ENCODE measurements around the gene HNRNPM.

HNRNPM gene

DNA sequence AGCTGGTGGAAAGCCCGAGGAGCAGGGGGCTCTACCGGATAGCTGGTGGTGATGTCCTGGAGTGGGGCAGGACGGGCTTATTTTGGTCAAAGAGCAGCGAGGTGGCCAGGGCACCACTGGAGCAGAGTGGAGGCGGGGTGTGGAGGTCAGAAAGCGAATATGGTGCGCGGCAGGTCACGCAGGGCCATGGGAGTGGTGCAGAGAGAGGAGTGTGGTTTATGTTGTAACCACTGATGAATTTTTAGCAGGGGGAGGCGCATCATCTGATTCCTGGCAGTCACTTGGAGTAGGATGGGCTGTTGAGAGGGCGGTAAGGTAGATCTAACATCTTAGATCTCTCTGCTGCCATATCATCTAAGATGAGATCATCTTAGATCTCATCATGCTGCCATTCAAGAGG is 70.5 kb downstream of the HNRNPM start:
- Histone ChIP-seq H3K79me2 (ENCODE audit: insufficient read depth, low read length) (peaks cover 14% of the 10 kb centered on the region; the same call in 1 of the 2 replicates), H4K20me1 (ENCODE audit: insufficient read depth, low read length, poor library complexity, severe bottlenecking) (no peaks in the 10 kb centered on the region), H3K4me1 (ENCODE audit: insufficient read depth, low read length, poor library complexity, severe bottlenecking) (peaks cover 38% of the 10 kb centered on the region), H3K9me2 (replicated peaks; ENCODE audit: low read depth, low read length) (no peaks in the 10 kb centered on the region), H3K36me3 (ENCODE audit: insufficient read depth, low read length) (no peaks in the 10 kb centered on the region), H3K9me3 (ENCODE audit: insufficient read depth, low read depth, low read length) (no peaks in the 10 kb centered on the region), H3K27me3 (ENCODE audit: insufficient read depth, low read length, poor library complexity, severe bottlenecking) (no peaks in the 10 kb centered on the region), H3F3A (ENCODE audit: low read depth) (no peaks in the 10 kb centered on the region), H3K4me2 (ENCODE audit: low read depth, low read length, poor library complexity, severe bottlenecking) (no peak overlapping the region), H3K9ac (ENCODE audit: low read depth, low read length, poor library complexity, severe bottlenecking) (no peak overlapping the region), H3K4me3 (ENCODE audit: low read length, poor library complexity, severe bottlenecking) (no peak overlapping the region), H2AFZ (ENCODE audit: low read length) (no peak overlapping the region)
- TF ChIP-seq CTCF (conservative IDR thresholded peaks at IDR 0.05; ENCODE audit: low read length): no peak
- TF ChIP-seq EZH2phosphoT487 (IDR thresholded peaks at IDR 0.05; ENCODE audit: borderline replicate concordance): no peak

DNA sequence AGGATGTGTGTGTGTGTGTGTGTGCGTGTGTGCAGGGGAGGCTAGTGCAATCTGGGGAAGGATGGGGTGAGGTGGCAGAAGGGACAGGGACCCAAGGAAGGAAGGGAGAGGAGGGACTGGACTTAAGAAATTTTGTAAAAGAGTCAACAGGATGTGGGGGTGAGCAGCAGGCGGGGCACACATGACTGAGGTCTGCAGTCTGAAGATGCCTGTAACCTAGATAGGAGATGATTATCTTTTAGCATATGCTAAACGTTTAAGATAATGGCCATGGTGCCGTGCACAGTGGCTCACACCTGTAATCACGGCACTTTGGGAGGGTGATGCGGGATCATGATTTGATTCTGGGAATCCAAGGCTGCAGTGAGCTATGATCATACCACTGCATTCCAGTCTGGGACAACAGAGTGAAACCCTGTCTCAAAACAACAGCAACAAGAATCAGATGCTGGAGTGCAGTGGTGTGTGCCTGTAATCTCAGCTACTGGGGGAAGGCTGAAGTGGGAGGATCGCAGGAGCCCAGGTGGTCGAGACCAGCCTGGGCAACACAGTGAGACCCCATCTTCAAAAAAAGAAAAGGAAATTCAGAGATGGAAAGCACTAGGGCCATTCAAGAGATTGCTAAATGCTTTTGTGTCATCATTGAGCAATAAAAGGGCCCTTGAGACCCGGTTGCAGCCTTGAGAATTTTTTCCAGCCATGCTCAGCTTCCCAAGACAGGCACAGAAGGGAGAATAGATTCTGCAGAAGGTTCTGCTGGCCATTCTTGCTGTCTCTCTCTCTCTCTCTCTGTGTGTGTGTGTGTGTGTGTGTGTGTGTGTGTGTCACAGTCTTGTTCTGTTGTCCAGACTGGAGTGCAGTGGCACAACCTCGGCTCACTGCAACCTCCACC is 73.0 kb downstream of the HNRNPM start:
- no peak for TF ChIP-seq EZH2phosphoT487 (IDR thresholded peaks at IDR 0.05; ENCODE audit: borderline replicate concordance)
- TF ChIP-seq CTCF (conservative IDR thresholded peaks at IDR 0.05; ENCODE audit: low read length): no peak
- no peak overlapping the region for H3K4me3 ChIP-seq (ENCODE audit: low read length, poor library complexity, severe bottlenecking)
- peaks cover 31% of the 10 kb centered on the region for H3K4me1 ChIP-seq (ENCODE audit: insufficient read depth, low read length, poor library complexity, severe bottlenecking)
- H3K27me3 ChIP-seq (ENCODE audit: insufficient read depth, low read length, poor library complexity, severe bottlenecking): no peaks in the 10 kb centered on the region
- no peaks in the 10 kb centered on the region for H3K9me2 ChIP-seq (replicated peaks; ENCODE audit: low read depth, low read length)
- H3K79me2 ChIP-seq (ENCODE audit: insufficient read depth, low read length): peaks cover 7% of the 10 kb centered on the region; the same call in 1 of the 2 replicates
- no peak overlapping the region for H3K9ac ChIP-seq (ENCODE audit: low read depth, low read length, poor library complexity, severe bottlenecking)
- H4K20me1 ChIP-seq (ENCODE audit: insufficient read depth, low read length, poor library complexity, severe bottlenecking): no peaks in the 10 kb centered on the region
- H3F3A ChIP-seq (ENCODE audit: low read depth): no peaks in the 10 kb centered on the region
- H3K36me3 ChIP-seq (ENCODE audit: insufficient read depth, low read length): no peaks in the 10 kb centered on the region
- peak overlapping the region; percentile 53 for H3K4me2 ChIP-seq (ENCODE audit: low read depth, low read length, poor library complexity, severe bottlenecking)
- no peaks in the 10 kb centered on the region for H3K9me3 ChIP-seq (ENCODE audit: insufficient read depth, low read depth, low read length)
- H2AFZ ChIP-seq (ENCODE audit: low read length): no peak overlapping the region

- Histone ChIP-seq H3K4me2 (ENCODE audit: low read depth, low read length, poor library complexity, severe bottlenecking) (no peak overlapping the region), H3K9me2 (replicated peaks; ENCODE audit: low read depth, low read length) (no peaks in the 10 kb centered on the region), H3K4me1 (ENCODE audit: insufficient read depth, low read length, poor library complexity, severe bottlenecking) (peaks cover 23% of the 10 kb centered on the region), H3K27me3 (ENCODE audit: insufficient read depth, low read length, poor library complexity, severe bottlenecking) (no peaks in the 10 kb centered on the region), H3F3A (ENCODE audit: low read depth) (no peaks in the 10 kb centered on the region), H3K9me3 (ENCODE audit: insufficient read depth, low read depth, low read length) (no peaks in the 10 kb centered on the region), H2AFZ (ENCODE audit: low read length) (no peak overlapping the region), H3K4me3 (ENCODE audit: low read length, poor library complexity, severe bottlenecking) (no peak overlapping the region), H3K9ac (ENCODE audit: low read depth, low read length, poor library complexity, severe bottlenecking) (no peak overlapping the region), H4K20me1 (ENCODE audit: insufficient read depth, low read length, poor library complexity, severe bottlenecking) (no peaks in the 10 kb centered on the region), H3K36me3 (ENCODE audit: insufficient read depth, low read length) (no peaks in the 10 kb centered on the region), H3K79me2 (ENCODE audit: insufficient read depth, low read length) (no peaks in the 10 kb centered on the region)
- TF ChIP-seq CTCF (conservative IDR thresholded peaks at IDR 0.05; ENCODE audit: low read length): no peak
Measured at GRCh38 chr19:8518536-8518935, 73.8 kb downstream of the HNRNPM start.
